Midbrain (tissue), 1 donor: ENCODE measurements around the gene A3GALT2.

Experiments used
- DNase-seq: peaks from one replicate; lab custom pipeline; 2025; lab: John Stamatoyannopoulos, UW

The A3GALT2 gene

DNA sequence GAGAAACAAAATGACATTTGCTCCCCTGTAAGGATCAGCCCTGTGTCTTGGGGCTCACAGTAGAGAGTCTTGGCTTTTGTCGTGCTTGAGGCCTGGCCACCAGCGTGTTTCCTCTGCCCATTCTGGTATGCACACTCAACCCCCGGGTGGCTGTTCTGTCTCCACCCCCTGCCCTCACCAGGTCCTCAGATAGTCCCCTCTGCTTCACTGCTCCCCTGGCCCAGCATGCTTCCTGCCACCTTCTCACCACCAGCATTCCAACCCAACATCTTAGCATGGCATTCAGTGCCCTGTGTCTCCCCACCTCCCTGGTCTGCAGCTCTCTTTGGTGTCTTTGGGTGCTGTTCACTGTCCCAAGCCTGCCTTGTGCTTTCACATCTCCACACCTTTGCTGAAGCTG lies 48.4 kb downstream of the A3GALT2 start:
- DNase-seq: no peak

DNA sequence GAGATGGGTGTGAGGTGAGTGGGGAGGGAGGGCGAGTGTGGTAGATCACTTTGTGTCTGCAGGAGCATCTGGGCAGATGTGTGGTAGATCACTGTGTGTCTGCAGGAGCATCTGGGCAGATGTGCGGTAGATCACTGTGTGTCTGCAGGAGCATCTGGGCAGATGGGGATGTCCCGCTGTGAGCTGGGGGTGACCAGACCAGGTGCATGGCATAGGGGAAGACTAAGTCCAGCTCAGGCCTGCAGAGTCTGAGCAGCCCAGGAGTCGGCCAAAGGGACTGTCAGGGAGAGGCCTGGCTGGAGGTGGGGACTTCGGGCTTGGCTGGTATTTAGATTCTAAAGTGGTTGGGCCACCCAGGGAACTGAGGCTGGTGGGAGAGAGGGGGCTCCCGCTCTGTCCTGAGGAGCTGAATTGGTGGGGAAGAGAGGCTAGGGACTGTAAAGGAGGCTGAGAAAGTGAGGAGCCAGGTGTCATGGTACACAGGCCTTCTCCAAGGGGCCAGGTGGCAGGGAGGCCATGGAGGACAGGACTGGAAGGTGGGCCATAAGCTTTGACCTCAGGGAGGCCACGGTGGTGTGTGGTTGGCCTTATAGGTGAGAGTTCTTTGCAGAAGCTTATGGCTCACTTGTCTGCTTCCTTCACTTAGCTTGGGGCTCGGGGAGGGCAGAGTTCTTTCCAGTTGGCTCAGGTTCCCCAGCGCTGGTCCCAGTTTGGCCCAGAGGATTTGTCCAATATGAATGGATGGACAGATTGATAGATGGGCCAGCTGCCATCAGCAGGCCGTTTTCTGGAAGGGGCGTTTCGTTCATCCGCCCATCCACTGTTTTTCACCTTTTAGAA lies 49.0 kb downstream of the A3GALT2 start:
- no peak for DNase-seq

DNA sequence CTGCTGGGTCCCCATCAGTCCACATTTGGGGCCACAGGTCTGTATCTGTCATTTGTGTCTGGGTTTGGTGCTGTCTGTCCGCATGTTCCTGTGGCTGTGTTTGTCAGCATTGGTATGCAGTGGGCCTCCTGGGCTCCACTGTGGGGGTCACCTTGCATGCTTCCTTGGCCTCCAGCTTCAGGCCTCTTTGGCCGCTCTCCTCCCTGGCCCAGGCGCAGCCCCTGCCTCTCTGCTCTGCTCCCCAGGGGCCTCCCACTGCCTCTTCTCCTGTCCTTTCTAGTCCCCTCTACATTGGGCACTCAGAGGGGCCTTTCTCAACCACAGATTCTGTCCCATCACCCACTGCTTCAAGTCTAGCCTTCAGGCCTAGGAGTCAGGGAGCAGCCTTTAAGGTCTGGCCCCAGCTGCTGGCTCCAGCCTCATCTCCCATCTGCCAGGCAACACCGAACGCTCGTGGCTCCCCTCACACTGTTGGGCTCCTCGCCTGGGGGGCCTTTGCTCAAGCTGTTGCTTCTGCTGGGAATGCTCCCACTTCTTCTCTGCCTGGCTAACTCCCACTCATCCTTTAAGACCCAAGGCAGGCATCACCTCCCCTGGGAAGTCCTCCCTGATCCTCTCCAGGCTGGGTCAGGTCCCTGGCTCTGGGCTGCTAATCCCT lies 50.0 kb downstream of the A3GALT2 start:
- DNase-seq: no peak

DNA sequence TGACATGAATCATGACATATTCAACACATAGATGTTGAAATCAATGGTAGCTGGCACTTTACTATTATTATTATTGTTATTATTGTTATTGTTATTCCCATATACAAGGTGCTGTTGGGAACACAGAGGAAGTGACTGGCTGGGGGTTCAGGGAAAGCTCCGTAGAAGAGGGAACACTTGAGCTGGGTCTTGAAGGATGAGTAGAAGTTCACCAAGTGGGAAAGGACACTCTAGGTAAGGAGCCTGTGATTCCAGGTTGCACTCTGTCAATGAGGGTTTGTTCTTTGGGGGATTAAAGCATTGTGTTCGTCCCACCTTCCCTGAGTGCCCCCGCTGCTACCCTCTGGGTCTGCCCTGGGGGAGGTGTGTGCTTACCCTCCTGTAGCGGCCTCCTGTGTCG lies 50.5 kb downstream of the A3GALT2 start:
- DNase-seq: no peak

DNA sequence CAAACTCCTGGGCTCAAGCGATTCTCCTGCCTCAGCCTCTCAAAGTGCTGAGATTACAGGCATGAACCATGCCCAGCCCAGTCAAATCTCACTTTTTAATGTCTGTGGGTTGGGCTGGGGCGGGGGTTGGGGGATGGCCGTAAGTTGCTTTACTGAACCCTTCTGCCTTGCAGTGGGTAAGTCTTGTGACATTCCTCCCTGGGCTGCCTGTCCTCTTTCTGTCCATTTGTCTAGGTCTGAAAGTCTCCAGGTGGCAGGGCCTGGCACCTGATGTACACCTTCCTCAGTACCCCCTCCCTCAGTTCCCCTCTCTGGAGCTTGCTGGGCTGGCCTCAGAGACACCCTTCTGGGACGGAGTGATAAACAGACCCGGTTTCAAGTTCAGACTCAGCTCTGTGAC lies 51.3 kb downstream of the A3GALT2 start:
- no peak for DNase-seq

DNA sequence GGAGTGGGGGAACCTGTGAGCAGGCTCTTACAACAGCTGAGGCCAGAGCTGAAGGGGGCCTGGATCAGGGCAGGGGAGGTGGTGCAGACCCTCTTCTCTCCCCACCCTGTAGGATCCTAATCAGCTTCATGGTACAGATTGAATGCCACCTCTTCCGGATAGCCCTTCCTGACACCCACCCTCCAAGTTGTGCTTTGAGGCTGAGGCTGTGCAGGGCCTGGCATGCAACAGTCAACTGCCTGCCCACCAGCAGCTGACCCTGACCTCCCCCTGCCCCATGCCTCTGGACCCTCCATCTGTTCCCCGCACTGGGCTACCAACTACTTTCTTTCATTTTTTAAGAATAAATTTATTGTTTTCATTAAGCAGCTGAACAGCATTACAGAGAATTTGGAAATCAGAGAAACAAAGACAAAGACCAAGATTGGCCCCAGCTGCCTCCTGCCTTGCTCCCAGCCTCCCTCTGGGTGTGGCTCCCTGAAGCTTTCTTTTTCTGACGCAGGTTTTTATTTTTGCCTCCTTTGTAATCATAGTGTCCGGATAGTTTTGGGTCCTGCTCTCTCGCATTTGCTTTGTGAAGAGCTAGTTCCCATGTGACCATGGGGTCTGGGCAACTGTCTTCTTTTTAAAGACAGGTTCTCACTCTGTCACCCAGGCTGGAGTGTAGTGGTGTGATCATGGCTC lies 51.8 kb downstream of the A3GALT2 start:
- DNase-seq: no peak

DNA sequence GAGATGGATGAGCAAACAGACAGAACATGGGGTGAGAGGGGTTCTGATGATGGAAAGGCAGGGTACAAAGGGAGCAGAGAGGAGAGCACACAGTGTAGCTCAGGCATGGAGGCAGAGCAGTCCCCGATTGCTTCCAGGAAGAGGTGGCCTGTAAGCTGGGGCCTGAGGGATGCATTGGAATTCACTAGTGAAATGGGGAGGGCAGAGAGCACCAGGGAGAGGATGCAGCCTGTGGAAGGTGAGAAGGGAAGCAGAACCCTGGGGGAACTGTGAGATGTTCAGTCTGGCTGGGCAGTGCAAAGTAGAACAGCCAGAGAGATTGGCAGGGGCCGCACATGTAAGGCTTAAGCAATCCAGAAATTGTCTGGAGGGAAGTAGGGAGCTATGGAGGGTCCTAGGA lies 52.4 kb downstream of the A3GALT2 start:
- no peak for DNase-seq

DNA sequence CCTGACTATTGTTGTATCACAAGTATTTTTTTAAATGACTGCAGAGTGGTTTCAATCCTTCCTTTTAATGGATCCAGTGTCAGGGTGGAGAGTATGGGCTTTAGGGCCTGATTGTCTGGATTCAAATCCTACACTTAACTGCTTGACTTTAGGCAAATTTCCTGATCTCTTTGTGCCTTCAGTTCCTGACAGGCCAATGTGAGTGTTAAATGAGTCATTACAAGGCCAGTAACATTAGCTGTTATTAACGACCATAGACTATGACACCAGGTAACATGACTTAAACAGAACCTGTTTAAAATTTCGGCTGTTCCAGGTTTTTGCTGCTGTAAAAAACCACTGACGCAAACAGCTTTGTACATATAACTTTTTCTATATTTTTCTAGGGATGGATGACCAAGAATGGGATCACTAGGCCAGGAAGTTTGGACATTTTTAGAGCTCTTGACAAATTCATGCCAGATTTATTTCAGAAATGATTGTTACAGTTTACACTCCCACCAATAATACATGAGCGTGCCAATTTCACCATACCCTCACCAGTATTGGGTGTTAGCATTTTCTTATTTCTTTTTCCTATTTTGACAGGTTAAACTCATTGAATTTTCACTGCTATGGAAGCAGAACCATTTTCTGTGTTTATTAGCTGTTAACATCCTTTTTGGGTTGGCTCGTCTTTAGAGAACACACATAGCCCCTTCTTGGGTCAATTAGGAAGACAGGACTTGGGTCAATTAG lies 53.3 kb downstream of the A3GALT2 start:
- DNase-seq: no peak

DNA sequence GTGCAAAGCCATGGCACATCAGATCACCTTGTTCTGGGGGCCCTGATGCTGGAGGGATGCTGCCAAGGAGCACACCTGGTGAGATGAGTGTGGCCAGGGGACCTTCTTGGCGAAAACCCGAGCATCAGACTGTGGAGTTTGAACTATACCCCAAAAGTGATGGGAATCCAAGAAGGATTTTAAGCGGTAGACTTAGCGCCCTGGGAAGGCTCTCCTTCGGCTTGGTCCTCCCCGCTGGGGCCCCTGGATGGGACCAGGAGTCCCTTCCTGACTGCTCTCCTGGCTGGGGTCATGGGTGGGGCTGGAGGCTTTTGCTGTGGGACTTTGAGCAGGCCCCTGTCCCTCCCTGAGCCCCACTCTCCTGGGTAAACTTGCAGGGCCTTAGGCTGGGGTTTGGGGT lies 54.1 kb downstream of the A3GALT2 start:
- DNase-seq: no peak

DNA sequence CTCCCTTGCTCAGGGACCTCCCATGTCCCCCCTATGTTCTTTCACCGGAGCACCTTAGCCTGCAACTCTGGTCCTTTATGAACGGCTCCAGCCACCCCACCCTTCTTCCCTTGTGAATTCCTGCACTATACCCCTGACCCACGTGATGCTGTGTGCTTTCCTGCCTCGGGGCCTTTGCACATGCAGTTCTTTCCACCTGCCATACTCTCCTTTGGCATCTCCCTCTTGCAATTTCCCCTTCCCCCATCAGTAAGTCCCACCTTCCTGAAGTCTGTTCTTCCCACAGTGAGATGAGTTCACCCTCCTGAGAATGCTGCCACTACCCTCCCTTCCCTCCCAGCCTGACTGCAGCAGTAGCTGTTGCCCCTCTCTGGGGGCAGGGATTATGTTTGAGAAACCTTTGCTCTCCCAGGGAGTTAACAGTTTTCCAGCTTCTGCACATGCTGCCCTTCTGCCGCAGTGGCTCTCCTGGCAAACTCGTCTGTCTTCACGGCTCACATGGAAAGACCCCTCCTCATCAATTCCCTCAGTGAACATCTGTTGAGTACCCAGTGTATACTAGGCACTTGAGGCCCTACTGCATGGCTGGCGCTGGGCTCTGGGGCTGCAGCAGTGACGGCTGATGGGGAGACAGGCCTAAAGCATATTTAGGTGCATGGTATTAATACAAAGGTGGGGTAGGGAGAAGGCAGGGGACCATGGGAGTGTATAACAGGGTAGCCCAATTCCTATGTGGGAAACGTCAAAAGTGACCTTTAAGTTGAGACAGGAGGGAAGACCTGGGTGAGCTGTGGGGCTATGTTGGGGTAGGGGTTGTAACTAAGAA lies 54.9 kb downstream of the A3GALT2 start:
- DNase-seq: no peak

DNA sequence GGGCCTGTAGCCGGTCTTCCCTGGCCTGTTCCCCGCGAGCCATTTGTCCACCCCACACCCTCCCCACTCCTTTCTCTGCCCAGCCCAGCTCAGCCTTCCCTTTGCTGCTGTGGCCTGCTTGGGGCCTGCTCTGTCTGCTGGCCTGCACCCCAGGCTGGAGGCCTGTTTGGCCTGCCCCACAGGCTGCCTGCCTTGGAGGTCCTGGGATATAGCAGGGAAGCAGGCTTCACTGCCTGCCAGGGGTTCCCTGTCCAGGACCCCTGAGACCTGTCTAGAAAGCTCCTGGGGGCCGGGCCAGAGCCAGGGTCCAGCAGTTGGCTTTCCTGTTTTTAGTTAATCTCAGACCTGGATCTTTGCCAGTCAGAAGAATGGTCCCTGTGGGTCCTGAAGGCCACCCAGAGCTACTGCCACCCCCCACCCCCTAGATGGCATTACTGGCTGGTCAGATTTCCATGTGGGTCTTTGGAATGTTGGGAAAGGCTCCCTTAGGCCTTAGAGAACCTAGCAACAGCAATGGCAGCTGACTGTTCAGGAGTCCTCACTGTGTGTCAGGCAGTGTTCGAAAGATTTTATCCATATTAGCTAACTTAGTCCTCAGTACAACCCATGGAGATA lies 56.9 kb downstream of the A3GALT2 start:
- no peak for DNase-seq

DNA sequence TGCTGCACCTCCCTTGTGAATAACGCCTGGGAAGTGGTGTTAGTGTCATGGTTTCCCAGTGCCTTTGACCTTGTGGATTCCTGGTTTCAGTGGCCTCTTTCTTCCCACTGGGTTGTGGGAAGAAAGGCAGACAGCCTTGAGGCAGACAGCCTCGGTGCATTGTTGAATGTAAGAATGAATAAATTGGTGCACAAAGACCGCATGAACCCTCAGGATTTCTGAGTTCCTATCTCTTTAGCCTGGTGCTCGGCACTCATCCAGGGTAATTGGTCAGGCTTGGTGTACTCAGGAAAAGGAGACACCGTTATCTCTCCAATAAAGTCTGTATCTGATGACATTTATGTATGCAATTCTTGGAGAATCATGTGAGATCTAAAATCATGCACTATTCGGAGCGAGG lies 59.6 kb downstream of the A3GALT2 start:
- DNase-seq: no peak

DNA sequence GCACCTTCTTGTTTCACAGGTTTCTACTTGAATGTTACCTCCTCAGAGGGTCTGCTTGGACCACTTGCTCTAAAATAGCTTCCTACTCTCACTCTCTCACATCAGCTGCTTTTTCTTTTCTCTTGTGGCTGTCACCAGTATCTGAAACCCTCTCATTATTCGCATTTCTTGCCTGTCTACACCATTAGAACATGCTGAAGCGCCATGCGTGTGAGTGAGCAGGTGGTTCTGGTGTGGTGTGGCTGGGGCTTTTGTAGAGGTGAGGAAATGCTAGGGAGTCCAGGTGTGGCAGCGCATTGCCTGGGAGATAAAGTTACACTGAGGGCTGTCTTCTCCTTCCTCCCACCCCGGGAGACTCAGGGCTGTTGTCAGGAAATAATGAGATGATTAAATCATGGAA lies 60.5 kb downstream of the A3GALT2 start:
- no peak for DNase-seq

DNA sequence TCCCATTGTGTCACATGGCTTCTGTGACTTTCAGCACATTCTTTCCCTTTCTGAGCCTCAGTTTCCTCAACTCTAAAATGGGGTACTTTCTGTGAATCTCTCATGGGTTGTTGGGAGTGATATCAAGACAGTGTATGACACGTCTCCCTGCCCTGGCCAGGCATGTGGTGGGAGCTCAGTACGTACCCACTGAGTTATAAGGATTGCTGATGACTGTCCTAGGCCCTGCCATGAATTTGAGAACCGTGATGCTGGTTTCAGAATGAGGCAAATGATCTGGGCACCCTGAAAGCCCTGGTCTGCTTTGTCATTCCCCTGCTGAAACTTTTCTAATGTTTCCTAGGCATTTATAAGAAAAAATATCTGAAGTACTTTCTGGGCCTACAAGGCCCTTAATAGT lies 61.0 kb downstream of the A3GALT2 start:
- no peak for DNase-seq

DNA sequence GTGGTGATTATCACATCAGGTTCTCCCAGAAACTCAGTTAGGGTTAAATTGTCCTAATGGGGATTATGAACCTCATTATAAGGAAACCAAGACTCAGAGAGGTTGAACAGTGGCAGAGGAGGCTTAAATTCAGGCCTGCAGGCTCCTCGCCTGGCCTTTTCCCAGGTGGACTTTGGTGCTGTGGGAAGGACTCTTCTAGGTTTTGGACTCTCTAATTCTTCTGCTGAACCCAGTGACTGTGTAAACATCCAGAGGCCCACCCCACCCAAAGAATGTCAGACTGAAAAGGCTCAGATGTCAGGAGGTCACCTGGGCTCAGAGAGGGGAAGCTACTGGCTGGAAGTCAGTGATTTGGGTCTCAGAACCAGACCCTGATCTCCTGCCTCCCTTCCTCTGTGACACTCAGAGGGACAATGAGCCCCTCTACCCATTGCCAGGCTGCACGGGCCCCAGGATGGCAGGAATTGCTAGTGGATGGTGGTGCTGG lies 62.1 kb downstream of the A3GALT2 start:
- DNase-seq: no peak

DNA sequence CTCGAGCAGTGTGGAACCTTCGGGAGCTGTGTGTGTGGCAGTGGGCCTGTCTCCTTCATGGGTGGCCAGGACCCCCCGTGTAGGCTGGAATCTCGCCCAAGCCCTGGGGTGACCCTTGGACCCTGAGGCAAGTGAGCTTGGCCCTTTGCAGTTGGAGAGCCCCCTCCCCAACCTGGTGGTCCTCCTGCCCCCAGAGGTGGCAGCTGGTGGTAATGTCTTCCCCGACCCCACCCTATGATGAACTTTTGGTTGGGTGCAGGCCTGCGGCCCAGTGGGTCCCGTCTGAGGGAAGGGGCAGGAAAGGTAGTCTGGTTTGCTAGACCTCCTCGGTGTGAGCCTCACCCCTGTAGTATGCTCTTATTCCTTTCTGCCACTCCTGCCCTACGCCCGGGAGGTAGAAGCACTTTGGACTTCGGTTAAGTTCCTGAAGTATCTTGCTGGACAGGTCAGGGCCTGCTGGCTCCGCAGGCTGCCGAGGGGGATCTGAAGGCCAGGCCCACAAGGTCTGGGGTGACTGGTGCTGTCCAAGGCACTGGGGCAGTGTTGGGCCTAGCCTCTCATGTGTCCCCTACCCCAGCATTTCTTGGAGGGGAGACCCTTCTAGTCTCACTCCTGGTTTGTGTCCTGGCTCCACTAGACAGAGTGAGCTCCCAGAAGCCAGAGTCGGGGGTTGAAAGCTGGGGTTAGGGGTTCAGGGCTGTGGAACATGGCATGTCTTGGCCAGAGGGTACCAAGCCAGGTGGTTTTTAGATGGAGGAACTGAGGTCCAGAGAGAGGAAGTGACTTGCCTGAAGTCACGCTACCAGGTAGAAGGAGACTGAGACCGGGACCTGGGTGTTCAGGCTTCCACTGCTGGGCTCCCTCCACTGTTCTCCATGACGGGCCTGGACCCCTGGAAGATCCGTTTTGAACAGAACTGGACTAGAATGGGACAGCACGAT lies 62.9 kb downstream of the A3GALT2 start:
- DNase-seq: no peak

DNA sequence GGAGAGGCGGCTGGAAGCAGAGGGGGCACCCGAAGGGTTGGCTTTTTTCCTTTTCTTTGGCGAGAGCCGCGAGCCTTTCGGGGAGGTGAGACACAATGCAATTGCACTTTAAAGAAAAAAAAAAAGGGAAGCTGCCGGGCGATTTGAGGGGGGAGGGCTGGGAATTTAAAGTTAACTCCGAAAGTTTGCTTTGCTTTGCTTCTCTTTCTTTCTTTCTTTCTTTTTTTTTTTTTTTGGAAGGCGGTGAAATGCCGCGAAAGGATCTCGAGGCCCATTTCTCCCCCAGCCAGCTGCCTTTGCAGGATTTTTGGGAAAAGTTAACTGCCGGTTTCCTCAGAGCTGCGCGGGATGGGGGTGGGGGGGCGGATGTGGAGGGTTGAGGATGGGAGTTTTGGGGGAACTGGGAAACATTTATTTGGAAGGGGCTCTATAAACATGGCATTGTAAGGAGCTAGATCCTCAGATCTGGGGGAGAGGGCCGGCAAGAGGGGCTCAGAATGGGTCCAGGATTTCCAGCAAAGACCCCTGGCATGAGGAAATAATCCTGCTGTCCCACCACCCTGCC lies 63.6 kb downstream of the A3GALT2 start:
- peak; percentile 24 for DNase-seq
